22Rv1 (cell line): ENCODE results near the gene ZNF543.

Source experiments
- CTCF ChIP-seq: fragments of 450-650 bp; IDR thresholded peaks from 2 replicates; pipeline ENCODE4 v1.5.1; 2017; ENCODE audit warnings: mild to moderate bottlenecking
- ZFX ChIP-seq: fragments of 450-650 bp; IDR thresholded peaks from 2 replicates; pipeline ENCODE4 v1.6.1; 2017; ENCODE audit warnings: antibody characterized with exemption, borderline replicate concordance

- TF ChIP-seq CTCF (no peak), ZFX (no peak)
Observed at GRCh38 chr19:57293719-57294118, 26.6 kb upstream of the ZNF543 start.
